K562 (cell line): ENCODE measurements around the gene RHBDF2. TPM values are rescaled to one million over a fixed set of nuclear protein-coding genes. Genes with fewer than 3 reads are reported as not detected.

Experiments used
- ATF2 ChIP-seq: sonication (generic); formaldehyde crosslinking; IDR thresholded peaks from 2 replicates; pipeline ENCODE4 v1.8.1; 2022; ENCODE audit warnings: missing genetic modification reagents
- CBX2 ChIP-seq: fragments of 200-600 bp; sonication (generic); IDR thresholded peaks from one replicate; pipeline ENCODE4 v1.6.1; 2012; ENCODE audit warnings: mild to moderate bottlenecking, low read length, inconsistent platforms; ENCODE audit not compliant: insufficient read depth, poor library complexity, severe bottlenecking
- CHCHD3 ChIP-seq: fragments of 250-450 bp; sonication (Bioruptor Pico); IDR thresholded peaks from 2 replicates; pipeline ENCODE4 v2.1.2; 2022; ENCODE audit warnings: mild to moderate bottlenecking
- DDX20 ChIP-seq: fragments of 450-650 bp; IDR thresholded peaks from 2 replicates; pipeline ENCODE4 v1.6.1; 2016; ENCODE audit warnings: missing genetic modification characterization, low read depth, mild to moderate bottlenecking, missing compliant biosample characterization, moderate library complexity
- FOXJ2 ChIP-seq: fragments of 200-800 bp; sonication (Bioruptor generic); IDR thresholded peaks from 2 replicates; pipeline ENCODE4 v1.6.1; 2016; ENCODE audit warnings: missing genetic modification characterization, missing compliant biosample characterization
- GATAD2B ChIP-seq: fragments of 450-650 bp; IDR thresholded peaks from 2 replicates; pipeline ENCODE4 v1.6.1; 2017; ENCODE audit warnings: mild to moderate bottlenecking, borderline replicate concordance
- MYBL2 ChIP-seq, 2 experiments: fragments of 450-650 bp in 1 of 2; sonication (generic) in 1 of 2; formaldehyde crosslinking in 1 of 2; IDR thresholded peaks; 2 replicates each; pipeline versions ENCODE4 v1.6.1 to v1.8.1; 2017 to 2022; ENCODE audit warnings: borderline replicate concordance in 1 of 2, inconsistent platforms in 1 of 2, low read depth in 1 of 2, mild to moderate bottlenecking in 1 of 2, missing genetic modification reagents in 1 of 2, moderate library complexity in 1 of 2
- PHB ChIP-seq: fragments of 250-450 bp; sonication (Bioruptor Pico); IDR thresholded peaks from 2 replicates; pipeline ENCODE4 v1.5.0; 2021
- PHF8 ChIP-seq: fragments of 200-600 bp; sonication (generic); IDR thresholded peaks from 2 replicates; pipeline ENCODE4 v1.6.1; 2012; ENCODE audit warnings: mixed run types, mild to moderate bottlenecking, inconsistent platforms, low read length, moderate library complexity, borderline replicate concordance
- PML ChIP-seq: IDR thresholded peaks from 2 replicates; pipeline ENCODE4 v1.6.1; 2012; ENCODE audit warnings: low read length, inconsistent platforms
- RBM17 ChIP-seq: fragments of 200-400 bp; formaldehyde crosslinking; IDR thresholded peaks from 2 replicates; pipeline ENCODE4 v1.6.1; 2017; ENCODE audit warnings: low read depth, mild to moderate bottlenecking, low read length, borderline replicate concordance
- TSHZ1 ChIP-seq: fragments of 250-450 bp; sonication (Bioruptor Pico); IDR thresholded peaks from 2 replicates; pipeline ENCODE4 v1.4.0; 2020; ENCODE audit warnings: mild to moderate bottlenecking, moderate library complexity
- ZBTB8A ChIP-seq: fragments of 450-650 bp; IDR thresholded peaks from 2 replicates; pipeline ENCODE4 v1.6.1; 2018; ENCODE audit warnings: mild to moderate bottlenecking, moderate library complexity; ENCODE audit not compliant: partially characterized antibody
- ZFP1 ChIP-seq: fragments of 450-650 bp; formaldehyde crosslinking; IDR thresholded peaks from 2 replicates; pipeline ENCODE4 v1.4.0; 2020; ENCODE audit warnings: mild to moderate bottlenecking, mixed read lengths
- ZNF217 ChIP-seq: sonication (generic); formaldehyde crosslinking; IDR thresholded peaks from 2 replicates; pipeline ENCODE4 v1.8.0; 2022; ENCODE audit warnings: mild to moderate bottlenecking, missing genetic modification reagents
- ZNF24 ChIP-seq: fragments of 450-650 bp; IDR thresholded peaks from 2 replicates; pipeline ENCODE4 v1.6.1; 2016
- ZNF586 ChIP-seq: fragments of 450-650 bp; formaldehyde crosslinking; conservative IDR thresholded peaks from 2 replicates; pipeline ENCODE4 v1.4.0; 2020; ENCODE audit warnings: mild to moderate bottlenecking, moderate library complexity
- polyA plus RNA-seq, 8 experiments: library from polyadenylated mRNA; depleted of rRNA in 4 of 8; stranded (reverse) in 5 of 8; unstranded in 3 of 8; fragments of >200 nt; fragmentation: Nextera tagmentation in 2 of 8; fragmentation: Illumina TruSeq in 1 of 8; extraction: Ambion mirVana in 2 of 8; extraction: Trizol in 1 of 8; gene quantifications; 2 replicates each; pipeline versions ENCODE4 v1.2.1 to v1.2.3, GENCODE V29; 2011 to 2014; ENCODE audit warnings: inconsistent platforms in 1 of 8, missing spikeins in 1 of 8
- total RNA-seq, 7 experiments: library from RNA; depleted of rRNA in 6 of 7; stranded (reverse); fragments of >200 nt in 6 of 7; fragmentation: Illumina TruSeq in 2 of 7; extraction: Trizol in 2 of 7; gene quantifications; 2 replicates each; pipeline versions ENCODE4 v1.2.1 to v1.2.3, GENCODE V29; 2011 to 2021; ENCODE audit warnings: low replicate concordance in 1 of 7
- TF ChIP-seq, protein P1 (sequence below): fragments of 250-450 bp; sonication (Bioruptor Pico); IDR thresholded peaks from 2 replicates; pipeline ENCODE4 v1.8.0; 2021; ENCODE audit warnings: moderate library complexity, mild to moderate bottlenecking, inconsistent platforms
- TF ChIP-seq, protein P2 (sequence below): fragments of 200-400 bp; formaldehyde crosslinking; IDR thresholded peaks from 2 replicates; pipeline ENCODE4 v1.6.1; 2017; ENCODE audit warnings: mild to moderate bottlenecking, low read depth, low read length, moderate library complexity
- TF ChIP-seq, protein P3 (sequence below): sonication (generic); formaldehyde crosslinking; IDR thresholded peaks from 2 replicates; pipeline ENCODE4 v1.9.0; 2022; ENCODE audit warnings: mild to moderate bottlenecking, missing genetic modification reagents

Gene RHBDF2
- total and polyA plus RNA-seq, 9 of the 15 experiments (the other 6 are each of a cell fraction or from before 2014, with no cell fraction given): 0.04 to 2.8 (median 1.1) TPM

- no peak for TF ChIP-seq ZFP1
- TF ChIP-seq ZBTB8A: no peak
- TF ChIP-seq CHCHD3 (CRISPR knock-in tag): no peak
- no peak for TF ChIP-seq CBX2
- TF ChIP-seq ZNF217 (CRISPR knock-in tag): no peak
- no peak for TF ChIP-seq MYBL2 (IDR thresholded peaks at IDR 0.05; ENCODE audit: low read depth)
- no peak for TF ChIP-seq MYBL2 (CRISPR knock-in tag; IDR thresholded peaks at IDR 0.05; ENCODE audit: borderline replicate concordance)
- no peak for TF ChIP-seq PML
- TF ChIP-seq FOXJ2 (tag): no peak
- no peak for TF ChIP-seq ZNF24
- TF ChIP-seq PHF8: peak; percentile 62; the same call in 1 of the 2 replicates
- TF ChIP-seq RBM17: no peak
- TF ChIP-seq PHB (CRISPR knock-in tag): no peak
- no peak for TF ChIP-seq ZNF586 (CRISPR knock-in tag)
- TF ChIP-seq TSHZ1 (CRISPR knock-in tag): no peak
- no peak for TF ChIP-seq DDX20 (tag)
- TF ChIP-seq, protein P1, sequence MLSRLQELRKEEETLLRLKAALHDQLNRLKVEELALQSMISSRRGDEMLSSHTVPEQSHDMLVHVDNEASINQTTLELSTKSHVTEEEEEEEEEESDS: no peak
- TF ChIP-seq, protein P2, sequence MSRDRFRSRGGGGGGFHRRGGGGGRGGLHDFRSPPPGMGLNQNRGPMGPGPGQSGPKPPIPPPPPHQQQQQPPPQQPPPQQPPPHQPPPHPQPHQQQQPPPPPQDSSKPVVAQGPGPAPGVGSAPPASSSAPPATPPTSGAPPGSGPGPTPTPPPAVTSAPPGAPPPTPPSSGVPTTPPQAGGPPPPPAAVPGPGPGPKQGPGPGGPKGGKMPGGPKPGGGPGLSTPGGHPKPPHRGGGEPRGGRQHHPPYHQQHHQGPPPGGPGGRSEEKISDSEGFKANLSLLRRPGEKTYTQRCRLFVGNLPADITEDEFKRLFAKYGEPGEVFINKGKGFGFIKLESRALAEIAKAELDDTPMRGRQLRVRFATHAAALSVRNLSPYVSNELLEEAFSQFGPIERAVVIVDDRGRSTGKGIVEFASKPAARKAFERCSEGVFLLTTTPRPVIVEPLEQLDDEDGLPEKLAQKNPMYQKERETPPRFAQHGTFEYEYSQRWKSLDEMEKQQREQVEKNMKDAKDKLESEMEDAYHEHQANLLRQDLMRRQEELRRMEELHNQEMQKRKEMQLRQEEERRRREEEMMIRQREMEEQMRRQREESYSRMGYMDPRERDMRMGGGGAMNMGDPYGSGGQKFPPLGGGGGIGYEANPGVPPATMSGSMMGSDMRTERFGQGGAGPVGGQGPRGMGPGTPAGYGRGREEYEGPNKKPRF: no peak
- no peak for TF ChIP-seq ATF2 (CRISPR knock-in tag)
- peak; percentile 68; the same call in 1 of the 2 replicates for TF ChIP-seq GATAD2B
- TF ChIP-seq, protein P3, sequence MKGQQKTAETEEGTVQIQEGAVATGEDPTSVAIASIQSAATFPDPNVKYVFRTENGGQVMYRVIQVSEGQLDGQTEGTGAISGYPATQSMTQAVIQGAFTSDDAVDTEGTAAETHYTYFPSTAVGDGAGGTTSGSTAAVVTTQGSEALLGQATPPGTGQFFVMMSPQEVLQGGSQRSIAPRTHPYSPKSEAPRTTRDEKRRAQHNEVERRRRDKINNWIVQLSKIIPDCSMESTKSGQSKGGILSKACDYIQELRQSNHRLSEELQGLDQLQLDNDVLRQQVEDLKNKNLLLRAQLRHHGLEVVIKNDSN (CRISPR knock-in tag): no peak; the same call in 1 of the 2 replicates
Measured at GRCh38 chr17:76501018-76501826, at the start of gene RHBDF2 (continued).
